ENCODE data around the gene GRM4.
A peak's percentile ranks its signal among the peaks of the same experiment; 100 is the strongest.
"Not testable (repeated sequence)": the region's sequence is repeated elsewhere in the genome, so short reads cannot be mapped to it uniquely, and the experiment has no call there.

The GRM4 gene

DNA sequence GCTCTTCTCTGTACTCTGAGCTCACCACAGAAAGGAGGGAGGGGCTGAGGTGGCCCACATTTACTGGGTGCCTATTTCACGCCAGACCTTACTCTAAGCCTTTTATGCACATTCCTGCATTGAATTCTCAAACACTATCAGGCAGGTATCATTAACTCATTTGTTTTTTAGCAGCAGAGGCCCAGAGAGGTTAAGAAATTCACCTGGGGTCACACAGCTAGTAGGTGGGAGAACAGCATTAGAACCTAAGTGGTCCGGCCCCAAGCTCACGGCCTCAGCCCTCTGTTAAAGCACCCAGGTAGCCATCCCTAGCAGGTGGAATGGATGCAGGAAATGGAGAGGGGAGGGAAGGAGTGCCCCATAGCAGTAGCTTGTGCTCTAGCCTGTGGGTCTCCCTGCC is 84.5 kb downstream of the GRM4 start:
- DNase-seq, result no peak

DNA sequence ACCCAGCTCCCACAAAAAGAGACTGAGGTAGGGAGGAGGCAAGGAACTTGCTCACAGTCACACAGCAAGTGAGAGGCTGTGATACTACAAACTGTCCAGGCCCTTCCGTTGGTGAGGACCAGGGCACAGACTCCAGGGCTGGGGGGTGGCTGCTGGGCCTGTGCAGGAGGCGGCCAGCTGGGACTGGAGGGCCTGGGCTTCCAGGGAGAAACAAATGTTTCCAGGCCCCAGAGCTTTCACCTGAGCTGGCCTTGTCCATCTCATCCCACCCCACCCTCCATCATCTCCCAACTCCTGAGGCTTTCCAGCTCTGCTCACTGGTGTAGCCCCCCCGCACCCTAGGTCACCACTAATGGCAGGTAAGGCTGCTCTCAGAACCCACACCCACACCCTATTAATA is 86.0 kb downstream of the GRM4 start:
- DNase-seq, result no peak

DNA sequence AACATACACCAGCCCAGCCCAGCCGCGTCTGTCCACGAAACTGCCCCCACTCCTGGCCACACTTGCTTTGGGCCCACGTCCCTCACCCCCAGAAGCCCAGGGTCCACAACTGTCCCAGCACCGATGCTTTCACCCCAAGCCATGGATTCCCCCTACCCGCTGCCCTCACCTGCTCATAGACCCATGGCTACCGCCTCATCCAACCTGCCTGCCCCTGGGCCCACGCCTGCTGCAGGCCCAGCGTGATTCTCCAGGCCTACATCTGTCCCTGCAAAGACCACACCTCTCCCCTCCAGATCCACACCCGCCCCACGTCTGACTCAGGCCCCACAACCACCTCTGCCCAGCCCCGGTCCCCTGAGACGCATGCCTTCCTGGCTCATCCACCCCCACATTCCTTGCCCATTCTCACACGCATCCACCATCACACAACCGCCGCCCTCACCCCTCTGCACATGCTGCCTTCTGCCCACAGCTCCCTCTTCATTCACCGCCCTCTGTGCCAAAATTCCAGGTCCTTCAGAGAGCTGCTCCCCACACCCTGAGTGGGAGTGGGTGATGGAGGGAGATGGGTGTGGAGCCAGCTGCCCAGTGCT is 86.7 kb downstream of the GRM4 start:
- no peak for DNase-seq

DNA sequence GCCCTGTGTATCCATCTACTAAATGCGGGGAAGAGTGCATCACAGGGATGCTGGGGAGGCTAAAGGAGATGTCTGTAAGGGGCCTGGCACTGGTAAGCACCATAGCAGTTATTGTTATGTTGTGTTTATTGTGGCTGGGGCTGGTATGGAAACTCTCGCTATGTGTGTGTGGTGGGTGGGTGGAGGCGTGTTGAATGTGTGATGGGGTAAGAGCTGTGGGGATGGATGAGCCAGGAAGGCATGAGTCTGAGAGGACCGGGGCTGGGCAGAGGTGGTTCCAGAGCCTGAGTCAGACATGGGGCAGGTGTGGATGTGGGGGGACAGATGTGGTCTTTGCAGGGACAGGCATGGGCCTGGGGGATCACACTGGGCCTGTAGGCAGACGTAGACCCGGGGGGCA is 88.1 kb downstream of the GRM4 start:
- no peak for DNase-seq

DNA sequence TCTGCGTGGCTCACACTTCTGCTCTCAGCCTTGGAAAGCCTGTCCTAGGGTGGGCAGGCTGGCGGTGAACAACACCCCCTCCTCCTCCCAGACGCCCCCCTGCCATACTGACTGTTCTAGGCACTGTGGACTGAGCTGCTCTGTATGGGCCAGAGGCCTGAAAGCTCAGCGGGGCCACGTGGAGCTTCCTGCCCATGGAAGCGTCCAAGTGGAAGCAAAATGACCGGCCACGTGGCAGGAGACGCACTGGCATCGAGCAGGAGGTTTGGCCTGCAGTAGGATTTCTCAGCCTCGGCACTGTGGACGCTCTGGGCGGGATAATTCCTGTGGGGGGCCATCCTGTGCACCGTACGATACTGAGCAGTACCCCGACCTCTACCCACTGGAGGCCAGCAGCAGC is 88.7 kb downstream of the GRM4 start:
- no peak for DNase-seq

DNA sequence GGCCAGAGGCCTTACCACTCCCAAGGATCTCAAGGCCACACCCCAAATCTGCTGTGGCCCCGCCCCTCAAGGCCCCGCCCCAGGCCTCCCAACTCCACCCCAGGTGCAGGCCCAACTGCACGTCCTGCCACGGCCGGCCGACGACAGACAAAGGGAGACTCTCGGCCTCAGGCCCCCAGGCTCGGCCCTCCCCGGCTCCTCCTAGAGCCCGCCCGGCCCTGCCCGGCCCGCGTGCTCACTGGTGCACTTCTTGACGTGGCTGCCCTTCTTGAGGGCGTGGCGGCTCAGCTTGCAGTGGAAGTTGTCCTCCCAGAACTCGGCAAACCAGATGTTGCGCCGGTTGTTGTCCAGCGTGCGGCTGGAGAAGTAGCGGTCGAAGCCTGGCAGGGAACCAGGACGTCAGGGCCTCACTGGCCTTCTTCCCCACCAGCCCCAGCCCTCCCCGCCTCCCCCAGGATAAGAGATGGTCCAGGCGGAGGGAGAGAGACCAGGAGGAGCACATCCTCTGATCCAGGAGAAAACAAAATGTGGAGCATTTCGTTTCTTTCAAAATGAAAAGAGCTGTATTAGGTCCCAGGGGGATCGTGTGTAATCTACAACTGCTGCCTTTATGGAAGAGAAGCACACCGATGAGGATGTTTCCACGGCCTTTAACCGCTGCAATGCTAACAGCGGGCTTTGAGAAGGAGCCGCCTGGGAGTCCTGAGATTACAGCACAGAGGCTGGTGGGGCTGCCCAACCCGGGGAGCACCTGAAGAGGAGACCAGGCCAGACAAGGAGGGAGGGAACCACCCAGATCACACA is 89.4 kb downstream of the GRM4 start:
- DNase-seq, result no peak

DNA sequence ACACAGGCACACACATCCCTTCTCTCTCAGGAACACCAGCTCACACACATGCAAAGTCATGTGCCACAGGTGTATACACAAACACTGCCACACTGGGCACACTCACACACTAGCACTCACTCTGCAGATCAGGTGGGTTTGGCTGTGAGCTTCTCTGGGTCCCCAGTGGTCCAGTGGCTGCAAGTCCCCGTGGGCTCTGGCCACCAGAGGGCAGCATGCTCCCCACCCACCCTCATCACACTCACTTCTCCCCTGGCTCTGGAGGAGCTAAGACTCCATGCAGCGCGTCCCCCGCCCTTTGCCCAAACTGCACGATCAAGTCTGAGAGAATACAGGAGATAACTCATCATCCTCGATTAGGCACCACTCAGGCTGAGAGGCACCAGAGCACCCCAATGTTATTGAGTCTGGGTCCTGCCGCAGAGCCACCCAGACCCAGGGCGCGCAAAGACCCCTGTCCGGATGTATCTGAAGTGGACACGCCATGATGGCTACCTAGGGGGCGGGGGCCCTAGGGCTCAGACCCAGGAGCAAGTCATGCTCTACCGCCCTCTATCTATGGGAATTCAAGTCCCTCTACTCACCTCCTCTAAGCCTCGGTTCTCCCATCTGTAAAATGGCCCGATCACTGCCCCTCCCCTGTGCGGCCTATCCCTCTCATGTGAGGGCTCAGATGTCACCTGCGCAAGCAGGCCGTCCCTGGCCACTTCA is 90.5 kb downstream of the GRM4 start:
- DNase-seq, result peak in 5 of 14 donors; percentile 3 to 32 (median 6)

DNA sequence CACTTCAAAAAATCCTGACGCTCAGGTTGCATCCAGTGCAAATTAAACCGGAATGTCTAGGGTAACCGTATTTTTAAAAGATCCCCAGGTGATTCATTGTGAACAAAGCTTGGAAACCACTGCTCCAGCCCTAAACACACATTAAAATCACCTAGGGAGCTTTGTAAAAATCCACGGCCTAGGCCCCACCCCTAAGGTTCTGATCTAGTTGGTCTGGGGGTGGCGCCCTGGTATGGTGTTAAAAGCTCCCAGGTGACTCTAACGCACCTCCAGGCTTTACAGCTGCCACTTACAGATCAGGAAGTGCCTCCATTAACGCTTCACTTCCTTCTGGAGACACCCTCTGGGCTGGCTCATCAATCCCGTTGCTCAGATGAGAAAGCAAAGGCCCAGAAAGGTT is 92.2 kb downstream of the GRM4 start:
- DNase-seq, result no peak

DNA sequence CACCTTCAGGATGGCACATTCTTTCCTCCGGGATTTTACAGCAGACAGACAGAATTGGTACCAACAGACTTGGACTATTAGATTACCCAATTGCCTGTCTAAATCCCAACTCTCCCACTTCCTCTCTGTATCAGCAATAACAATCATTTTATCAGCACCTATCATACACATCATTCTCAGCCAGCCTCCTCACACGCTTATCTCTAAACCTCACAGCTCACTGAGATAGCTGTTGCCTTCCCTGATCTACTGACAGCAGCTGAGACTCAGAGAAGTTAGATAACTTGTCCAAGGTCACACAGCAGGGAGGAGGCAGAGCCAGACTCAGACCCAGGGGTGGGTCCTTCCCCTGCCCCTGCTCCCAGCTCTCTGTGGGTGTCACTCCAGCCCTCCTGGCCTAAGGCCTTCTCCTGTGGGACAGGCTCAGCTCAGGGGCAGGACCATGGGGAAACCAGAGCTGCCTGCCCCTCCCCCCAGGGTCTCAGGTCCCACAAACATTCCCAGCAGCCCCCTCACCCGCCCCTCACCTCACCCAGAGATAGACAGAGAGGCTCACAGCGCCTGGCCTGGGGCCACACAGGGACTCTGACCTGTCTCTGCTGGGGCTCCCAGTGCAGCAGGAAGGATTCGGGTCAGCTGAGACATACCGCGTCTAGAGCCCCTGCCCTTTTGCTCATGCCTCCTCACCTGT is 92.8 kb downstream of the GRM4 start:
- DNase-seq, result no peak

DNA sequence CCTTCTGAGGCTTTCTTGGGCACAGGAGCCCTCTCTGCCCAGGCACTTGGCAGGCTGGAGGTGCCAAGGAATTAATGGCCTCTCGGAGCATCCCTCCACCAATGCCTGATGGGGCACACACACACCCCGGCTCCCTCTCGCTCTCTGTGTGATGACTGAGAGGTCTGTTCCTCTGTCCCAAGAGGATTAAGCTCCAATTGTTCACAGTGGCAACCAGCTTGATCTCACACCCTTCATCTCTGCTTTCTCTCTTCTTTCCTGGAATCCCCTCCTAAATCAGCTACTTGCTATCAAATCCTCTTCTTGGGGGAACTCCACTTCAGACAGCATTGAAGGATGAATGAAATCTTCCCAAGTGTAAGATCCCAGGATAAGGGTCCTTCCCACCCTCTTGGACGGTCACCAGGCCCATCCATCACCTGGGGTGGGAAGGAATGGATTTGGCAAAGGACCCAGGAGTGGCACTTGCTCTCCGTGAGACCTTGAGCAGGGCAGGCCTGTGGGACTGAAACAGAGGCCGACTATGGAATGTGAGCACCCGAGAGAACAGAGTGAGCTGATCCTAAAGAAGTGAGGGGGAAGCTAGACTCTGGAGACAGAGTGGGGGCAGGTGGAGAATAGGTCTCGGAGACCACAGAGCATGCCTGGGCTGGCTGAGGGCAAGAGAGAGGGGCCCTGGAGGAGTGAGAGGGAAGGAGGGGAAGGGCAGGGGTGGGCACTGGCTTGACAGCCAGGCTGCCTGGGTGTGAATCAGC is 93.6 kb downstream of the GRM4 start:
- DNase-seq, result no peak

DNA sequence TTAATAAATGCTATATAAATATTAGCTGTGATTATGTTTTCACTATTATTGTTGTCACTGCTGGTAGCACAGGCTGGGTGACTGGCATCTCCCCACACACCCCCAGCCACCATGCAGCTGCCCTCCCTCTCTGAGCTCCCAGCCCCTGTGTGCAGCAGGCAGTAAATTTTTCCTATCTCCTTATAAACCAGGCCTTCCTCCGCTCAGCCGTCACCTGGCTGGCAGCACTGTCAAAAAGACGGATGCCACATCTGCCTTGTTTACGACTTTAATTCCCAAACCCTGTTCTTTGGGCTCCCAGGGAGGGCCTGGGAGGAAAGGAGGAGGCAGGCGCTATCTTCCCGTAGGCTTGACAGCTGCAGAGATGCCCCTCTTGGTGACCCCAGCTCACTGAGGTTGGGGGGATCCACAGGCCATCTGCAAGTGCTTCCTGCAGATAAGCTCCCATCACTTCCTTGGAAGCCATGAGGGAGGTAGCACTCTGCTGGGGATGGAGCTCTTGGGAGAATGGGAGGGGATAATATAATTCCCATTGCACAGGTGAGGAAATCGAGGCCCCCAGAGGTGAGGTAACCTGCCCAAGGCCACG is 94.5 kb downstream of the GRM4 start:
- no peak for DNase-seq

DNA sequence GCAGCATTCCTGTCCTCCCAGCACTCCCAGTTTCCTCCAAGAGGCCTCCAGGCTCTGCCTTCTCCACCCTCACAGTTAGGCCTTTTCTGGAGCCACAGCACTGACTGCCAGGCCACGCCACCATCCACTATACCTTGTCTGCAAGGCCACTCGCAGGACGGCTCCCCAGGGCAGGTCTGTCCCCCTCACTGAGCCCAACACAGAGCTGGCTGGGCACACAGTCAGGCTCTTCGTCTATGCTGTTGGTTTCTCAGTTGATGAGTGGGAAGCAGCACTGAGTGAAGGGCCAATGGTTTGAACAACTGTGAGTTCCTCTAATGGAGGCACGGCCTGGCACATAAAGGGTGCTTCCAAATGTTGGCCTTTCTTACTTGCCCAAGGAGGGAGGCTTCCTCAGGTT is 95.2 kb downstream of the GRM4 start:
- DNase-seq, result no peak

DNA sequence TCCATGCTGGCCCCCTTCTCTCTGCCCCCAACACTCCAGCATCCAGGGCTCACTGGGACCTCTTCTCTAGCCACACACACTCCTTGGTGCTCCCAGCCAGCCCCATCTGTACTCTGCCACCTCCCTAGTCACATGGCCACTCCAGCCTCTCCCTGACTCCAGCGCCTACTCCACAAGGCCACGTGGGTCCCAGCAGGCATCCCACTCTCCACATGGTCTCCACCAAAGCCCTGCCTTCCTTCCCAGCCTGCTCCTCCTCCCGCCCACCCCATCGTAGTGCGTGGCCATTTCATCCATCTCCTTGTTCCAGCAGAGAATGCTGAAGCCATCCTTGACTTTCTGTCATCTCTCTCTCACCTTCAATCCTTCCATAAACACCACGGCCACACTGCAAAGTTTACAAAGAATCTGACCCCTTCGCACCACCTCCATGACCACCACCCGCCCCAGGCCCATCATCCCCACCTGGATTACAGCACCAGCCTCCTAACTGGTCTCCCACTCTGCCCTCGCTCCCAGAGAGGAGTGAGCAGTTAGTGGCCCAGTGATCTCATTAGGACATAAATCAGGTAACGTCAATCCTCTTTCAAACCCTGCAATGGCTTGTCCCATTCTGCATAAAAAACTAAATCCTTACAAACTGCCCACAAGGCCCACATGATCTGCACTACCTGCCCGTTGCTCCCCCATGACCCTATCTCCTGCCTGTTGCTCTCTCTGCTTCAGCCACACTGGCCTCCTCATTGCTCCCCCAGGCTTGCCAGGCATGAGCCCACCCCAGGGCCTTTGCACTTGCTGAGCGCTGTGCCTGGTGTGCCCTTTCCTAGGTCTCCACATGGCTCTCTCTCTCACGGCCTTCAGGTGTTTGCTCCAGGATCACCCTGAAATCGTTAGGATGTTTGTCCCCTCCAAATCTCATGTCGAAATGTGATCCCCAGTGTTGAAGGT is 96.2 kb downstream of the GRM4 start:
- peak in 2 of 14 donors; percentile 18 to 88 for DNase-seq

DNA sequence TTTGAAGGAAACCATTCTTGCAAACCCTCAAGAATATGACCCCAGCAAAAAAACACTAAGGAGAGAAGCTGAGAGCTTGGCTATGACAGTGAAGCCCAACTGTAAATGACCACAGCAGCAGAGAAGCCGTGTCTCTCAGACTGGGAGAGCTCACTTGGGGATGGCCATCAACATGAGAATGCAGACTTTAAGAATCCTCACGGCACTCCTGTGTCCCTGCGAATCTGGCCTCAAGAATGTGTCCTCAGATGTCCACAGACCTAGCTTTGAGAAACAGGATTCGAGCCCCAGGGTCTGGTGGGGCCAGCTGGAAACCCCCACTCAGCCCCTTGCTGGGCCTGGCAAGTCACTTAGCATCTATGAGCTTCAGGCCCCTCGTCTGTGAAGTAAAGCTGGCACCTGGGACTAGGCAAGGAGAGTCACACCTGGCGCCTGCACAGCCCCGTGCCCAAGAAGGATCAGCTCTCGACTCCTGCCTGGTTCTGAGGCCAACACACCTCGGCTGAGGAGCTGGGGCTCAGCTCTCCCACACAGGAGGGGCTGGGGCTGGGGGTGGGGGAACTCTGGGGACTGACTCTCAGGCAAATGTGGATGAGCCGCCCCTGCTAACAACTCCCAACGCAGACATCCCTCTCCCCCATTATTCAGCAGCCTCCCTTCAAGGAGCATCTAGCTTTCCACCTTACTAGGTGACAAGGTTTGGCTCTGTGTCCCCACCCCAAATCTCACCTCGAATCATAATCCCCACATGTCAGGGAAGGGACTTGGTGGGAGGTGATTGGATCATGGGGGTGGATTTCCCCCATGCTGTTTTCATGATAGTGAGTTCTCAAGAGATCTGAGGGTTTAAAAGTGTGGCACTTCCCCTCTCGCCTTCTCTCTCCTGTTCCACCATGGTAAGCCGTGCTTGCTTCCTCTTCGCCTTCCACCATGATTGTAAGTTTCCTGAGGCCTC is 97.7 kb downstream of the GRM4 start:
- no peak for DNase-seq

DNA sequence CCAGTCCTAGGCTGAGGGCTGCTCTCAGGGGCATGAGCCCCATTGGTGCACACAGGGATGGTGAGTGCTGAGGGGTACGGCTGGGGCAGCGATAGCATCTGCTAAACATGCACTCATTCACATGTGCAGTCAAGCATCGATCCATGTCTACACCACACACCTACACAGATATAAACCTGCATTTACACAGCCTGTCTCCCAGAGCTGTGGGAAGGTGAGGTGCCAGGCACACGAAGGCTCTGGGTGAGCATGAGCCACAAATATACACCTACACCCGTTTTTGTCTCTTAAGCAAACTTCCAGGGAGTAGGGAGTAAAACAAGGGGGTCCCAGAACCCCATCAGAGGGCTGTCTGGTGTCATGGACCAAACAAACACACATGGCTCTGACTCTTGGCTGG is 99.3 kb downstream of the GRM4 start:
- DNase-seq, result no peak

DNA sequence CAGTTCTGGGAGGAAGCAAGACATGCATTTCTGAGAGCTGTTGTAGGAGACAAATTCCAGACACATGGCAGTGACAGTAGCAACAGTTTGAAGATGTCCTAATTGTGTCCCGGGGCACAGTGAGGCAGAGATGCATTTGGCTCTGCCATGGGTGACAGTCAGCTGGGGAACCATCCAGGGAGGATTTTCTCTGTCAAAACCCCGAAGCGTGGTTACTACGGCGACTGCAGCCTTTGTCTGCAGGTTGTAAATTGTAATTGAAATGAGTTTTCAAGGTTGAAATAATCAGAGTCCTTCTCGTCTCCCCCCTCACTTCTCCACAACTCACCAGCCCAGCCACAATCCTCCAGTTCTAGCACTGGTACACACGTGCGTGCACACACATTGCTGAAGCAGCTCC is 100.1 kb downstream of the GRM4 start:
- DNase-seq, result no peak

DNA sequence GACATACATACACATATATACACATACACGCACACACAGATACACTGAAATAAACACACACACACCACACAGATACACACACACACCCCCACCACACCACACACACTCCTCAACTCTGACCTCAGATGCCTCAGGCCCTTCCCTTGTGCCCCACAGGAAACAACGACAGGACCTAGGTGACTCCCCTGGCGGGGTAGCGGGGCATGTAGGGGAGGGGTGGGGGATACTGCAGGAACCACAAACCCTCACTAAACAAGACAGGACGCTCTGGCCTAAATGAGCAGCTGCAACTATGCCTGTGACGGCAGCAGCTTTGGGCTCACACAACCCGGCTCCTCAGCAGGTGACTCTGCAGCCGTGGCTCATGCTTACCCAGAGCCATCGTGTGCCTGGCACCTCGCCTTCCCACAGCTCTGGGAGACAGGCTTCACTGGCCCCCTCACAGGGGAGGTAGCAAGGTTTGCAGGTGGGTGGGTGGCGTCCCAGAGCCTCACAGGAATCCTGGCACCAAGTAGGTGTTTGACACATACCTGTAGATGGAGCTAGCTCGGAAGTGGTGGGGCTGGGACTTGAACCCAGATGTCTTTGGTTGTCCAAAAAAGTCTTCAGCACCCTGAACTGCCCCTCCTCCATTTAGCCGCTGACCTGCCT is 100.8 kb downstream of the GRM4 start:
- DNase-seq, result no peak

DNA sequence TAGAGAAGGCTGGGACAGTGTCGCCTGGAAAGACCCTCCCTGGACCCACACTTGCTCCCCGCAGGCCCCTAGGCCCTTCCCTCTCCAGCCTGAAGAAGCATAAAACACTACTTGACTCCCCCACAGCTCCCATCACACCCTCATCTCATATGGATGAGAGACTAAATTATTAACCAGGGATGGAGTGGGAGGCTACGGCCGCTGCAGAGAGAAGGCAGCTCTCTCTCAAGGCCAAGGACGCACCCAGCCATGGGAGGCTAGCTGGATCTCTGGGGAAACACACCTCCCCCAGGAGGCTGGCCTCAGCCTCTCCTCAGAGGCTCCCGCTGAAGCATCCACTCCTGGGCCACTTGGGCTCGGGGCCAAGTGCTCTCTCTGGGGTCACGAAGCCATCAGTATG is 102.5 kb downstream of the GRM4 start:
- DNase-seq, result no peak

DNA sequence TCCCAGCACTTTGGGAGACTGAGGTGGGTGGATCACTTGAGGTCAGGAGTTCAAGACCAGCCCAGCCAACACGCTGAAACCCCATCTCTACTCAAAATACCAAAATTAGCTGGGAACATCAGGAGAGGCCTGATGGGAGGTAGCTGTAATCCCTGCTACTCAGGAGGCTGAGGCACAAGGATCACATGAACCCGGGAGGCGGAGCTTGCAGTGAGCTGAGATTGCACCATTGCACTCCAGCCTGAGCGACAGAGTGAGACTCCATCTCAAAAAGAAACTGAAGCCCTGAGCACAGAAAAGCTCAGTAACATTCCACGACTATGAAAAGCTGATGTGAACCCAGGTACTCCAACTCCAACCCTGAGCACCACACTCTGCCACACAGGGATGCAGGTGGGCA is 103.9 kb downstream of the GRM4 start:
- DNase-seq, result not testable (repeated sequence)
